Ishikawa (cell line): ENCODE measurements around the gene TRAPPC14.

Experiments used
- NFIC ChIP-seq: IDR thresholded peaks from 2 replicates; pipeline ENCODE4 v1.6.1; 2012
- TF ChIP-seq, protein P1 (sequence below): IDR thresholded peaks from 2 replicates; pipeline ENCODE4 v1.6.1; 2012
- TF ChIP-seq, protein P2 (sequence below): IDR thresholded peaks from 2 replicates; pipeline ENCODE4 v1.6.1; 2012; ENCODE audit warnings: low read depth, mild to moderate bottlenecking

DNA sequence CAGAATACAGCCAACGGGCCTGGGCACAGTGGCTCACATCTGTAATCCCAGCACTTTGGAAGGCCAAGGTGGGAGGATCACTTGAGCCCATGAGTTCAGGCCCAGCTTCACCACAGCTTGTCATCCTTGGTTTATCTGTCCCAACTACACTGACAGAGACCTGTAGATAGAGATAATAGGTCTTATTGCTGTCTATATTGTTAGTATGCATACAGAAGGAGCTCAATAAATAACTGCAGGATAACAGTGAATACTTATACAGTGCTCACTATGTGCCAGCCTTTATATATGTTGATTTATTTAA lies 37.8 kb downstream of the TRAPPC14 start:
- TF ChIP-seq NFIC = no peak
- TF ChIP-seq, protein P1, sequence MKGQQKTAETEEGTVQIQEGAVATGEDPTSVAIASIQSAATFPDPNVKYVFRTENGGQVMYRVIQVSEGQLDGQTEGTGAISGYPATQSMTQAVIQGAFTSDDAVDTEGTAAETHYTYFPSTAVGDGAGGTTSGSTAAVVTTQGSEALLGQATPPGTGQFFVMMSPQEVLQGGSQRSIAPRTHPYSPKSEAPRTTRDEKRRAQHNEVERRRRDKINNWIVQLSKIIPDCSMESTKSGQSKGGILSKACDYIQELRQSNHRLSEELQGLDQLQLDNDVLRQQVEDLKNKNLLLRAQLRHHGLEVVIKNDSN = no peak
- TF ChIP-seq, protein P2, sequence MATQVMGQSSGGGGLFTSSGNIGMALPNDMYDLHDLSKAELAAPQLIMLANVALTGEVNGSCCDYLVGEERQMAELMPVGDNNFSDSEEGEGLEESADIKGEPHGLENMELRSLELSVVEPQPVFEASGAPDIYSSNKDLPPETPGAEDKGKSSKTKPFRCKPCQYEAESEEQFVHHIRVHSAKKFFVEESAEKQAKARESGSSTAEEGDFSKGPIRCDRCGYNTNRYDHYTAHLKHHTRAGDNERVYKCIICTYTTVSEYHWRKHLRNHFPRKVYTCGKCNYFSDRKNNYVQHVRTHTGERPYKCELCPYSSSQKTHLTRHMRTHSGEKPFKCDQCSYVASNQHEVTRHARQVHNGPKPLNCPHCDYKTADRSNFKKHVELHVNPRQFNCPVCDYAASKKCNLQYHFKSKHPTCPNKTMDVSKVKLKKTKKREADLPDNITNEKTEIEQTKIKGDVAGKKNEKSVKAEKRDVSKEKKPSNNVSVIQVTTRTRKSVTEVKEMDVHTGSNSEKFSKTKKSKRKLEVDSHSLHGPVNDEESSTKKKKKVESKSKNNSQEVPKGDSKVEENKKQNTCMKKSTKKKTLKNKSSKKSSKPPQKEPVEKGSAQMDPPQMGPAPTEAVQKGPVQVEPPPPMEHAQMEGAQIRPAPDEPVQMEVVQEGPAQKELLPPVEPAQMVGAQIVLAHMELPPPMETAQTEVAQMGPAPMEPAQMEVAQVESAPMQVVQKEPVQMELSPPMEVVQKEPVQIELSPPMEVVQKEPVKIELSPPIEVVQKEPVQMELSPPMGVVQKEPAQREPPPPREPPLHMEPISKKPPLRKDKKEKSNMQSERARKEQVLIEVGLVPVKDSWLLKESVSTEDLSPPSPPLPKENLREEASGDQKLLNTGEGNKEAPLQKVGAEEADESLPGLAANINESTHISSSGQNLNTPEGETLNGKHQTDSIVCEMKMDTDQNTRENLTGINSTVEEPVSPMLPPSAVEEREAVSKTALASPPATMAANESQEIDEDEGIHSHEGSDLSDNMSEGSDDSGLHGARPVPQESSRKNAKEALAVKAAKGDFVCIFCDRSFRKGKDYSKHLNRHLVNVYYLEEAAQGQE = no peak
